Choroid plexus epithelial cell (primary cell): Measurements from ENCODE around the gene SERPINA5.

Experiments
- DNase-seq: peaks from one replicate; pipeline ENCODE4 v3.0.0-alpha.2; 2010; ENCODE audit warnings: low read depth
- H3K4me3 ChIP-seq: 2 replicates; pipeline ENCODE4 v1.5.1; 2011; ENCODE audit warnings: low read depth, mild to moderate bottlenecking, control low read depth, low read length, moderate library complexity
- CTCF ChIP-seq: conservative IDR thresholded peaks from 2 replicates; pipeline ENCODE4 v1.5.1; 2011; ENCODE audit warnings: low read depth, mild to moderate bottlenecking, control low read depth, inconsistent platforms, low read length, moderate library complexity

SERPINA5 gene

GRCh38 chr14:94545131-94545841 is 35.9 kb upstream of the SERPINA5 start:
- no peak for TF ChIP-seq CTCF
- DNase-seq, result peak; percentile 91

GRCh38 chr14:94547151-94547680 is 34.0 kb upstream of the SERPINA5 start:
- no peak overlapping the region for H3K4me3 ChIP-seq
- no peak for TF ChIP-seq CTCF
- DNase-seq, result no peak

More at GRCh38 chr14:94545131-94545841, 35.9 kb upstream of the SERPINA5 start:
- H3K4me3 ChIP-seq, result no peak overlapping the region

GRCh38 chr14:94547726-94548125 is 33.5 kb upstream of the SERPINA5 start:
- no peak for DNase-seq
- no peak for TF ChIP-seq CTCF
- no peak overlapping the region for H3K4me3 ChIP-seq

GRCh38 chr14:94548131-94548998 is 32.9 kb upstream of the SERPINA5 start:
- peak; percentile 27 for DNase-seq
- no peak for TF ChIP-seq CTCF
- no peak overlapping the region for H3K4me3 ChIP-seq

GRCh38 chr14:94548999-94549985 is 31.9 kb upstream of the SERPINA5 start:
- peak; percentile 69 for DNase-seq
- peak; percentile 89 for TF ChIP-seq CTCF
- no peak overlapping the region for H3K4me3 ChIP-seq

GRCh38 chr14:94550041-94550440 is 31.2 kb upstream of the SERPINA5 start:
- no peak for DNase-seq
- no peak for TF ChIP-seq CTCF
- H3K4me3 ChIP-seq, result no peak overlapping the region
